Fibroblast of the aortic adventitia (primary cell): ENCODE measurements around the gene PCSK5. TPM values are rescaled to one million over a fixed set of nuclear protein-coding genes. Genes with fewer than 3 reads are reported as not detected.
"Not testable (repeated sequence)": the region's sequence is repeated elsewhere in the genome, so short reads cannot be mapped to it uniquely, and the experiment has no call there.

Experiments
- DNase-seq: peaks from one replicate; pipeline ENCODE4 v3.0.0-alpha.2; 2010; ENCODE audit warnings: low read depth
- H3K4me3 ChIP-seq: 2 replicates; pipeline ENCODE4 v1.5.1; 2011; ENCODE audit warnings: low read depth, mild to moderate bottlenecking, control low read depth, low read length, moderate library complexity
- total RNA-seq: library from RNA; depleted of rRNA; stranded (reverse); fragments of >200 nt; gene quantifications from 2 replicates; pipeline ENCODE4 v1.2.3, GENCODE V29; 2012; ENCODE audit warnings: low replicate concordance
- TF ChIP-seq, protein P1 (sequence below): IDR thresholded peaks from 2 replicates; pipeline ENCODE4 v1.5.1; 2011; ENCODE audit warnings: mild to moderate bottlenecking, low read length, control low read depth, inconsistent platforms; ENCODE audit not compliant: insufficient read depth

Gene PCSK5
- total RNA-seq, 1 donor = 3.6 TPM

DNA sequence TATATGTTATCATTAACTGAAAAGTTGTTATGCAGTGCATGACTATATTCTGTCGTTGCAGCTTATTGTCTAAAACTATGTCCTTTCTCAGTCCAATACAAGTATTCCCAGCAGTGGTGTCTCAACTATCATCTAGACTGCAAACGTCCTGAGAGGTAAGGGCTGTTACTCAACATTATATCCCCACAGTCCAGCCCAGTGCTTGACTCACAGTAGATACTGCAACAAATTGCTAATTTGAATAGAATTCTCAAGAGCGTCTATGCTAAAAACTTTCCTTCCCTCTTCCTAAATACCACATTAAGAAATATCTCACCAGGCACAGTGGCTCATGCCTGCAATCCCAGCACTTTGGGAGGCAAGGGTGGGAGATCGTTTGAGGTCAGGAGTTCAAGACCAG, 37.7 kb upstream of the PCSK5 start:
- TF ChIP-seq, protein P1, sequence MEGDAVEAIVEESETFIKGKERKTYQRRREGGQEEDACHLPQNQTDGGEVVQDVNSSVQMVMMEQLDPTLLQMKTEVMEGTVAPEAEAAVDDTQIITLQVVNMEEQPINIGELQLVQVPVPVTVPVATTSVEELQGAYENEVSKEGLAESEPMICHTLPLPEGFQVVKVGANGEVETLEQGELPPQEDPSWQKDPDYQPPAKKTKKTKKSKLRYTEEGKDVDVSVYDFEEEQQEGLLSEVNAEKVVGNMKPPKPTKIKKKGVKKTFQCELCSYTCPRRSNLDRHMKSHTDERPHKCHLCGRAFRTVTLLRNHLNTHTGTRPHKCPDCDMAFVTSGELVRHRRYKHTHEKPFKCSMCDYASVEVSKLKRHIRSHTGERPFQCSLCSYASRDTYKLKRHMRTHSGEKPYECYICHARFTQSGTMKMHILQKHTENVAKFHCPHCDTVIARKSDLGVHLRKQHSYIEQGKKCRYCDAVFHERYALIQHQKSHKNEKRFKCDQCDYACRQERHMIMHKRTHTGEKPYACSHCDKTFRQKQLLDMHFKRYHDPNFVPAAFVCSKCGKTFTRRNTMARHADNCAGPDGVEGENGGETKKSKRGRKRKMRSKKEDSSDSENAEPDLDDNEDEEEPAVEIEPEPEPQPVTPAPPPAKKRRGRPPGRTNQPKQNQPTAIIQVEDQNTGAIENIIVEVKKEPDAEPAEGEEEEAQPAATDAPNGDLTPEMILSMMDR = no peak
- DNase-seq = no peak
- no peak overlapping the region for H3K4me3 ChIP-seq

DNA sequence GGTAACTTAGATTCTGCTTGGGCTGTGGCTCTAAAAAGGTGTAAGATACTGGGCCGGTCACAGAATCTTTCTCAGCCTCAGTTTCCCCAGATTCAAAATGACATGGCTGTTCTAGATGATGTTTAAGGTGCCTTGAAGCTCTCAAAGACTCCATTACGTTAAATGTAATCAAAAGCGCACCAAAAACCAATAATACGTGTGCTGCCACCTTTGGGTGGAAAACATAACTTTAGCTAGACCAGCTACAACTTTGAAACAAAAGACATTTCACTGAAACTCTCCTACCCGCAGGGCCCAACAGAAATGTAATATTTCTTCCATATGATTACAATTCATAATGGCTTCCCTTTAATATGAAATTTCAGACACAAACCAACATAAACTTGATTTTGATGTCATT, 35.0 kb upstream of the PCSK5 start:
- peak; percentile 30 for DNase-seq
- no peak overlapping the region for H3K4me3 ChIP-seq
- TF ChIP-seq, protein P1 = peak; percentile 39

DNA sequence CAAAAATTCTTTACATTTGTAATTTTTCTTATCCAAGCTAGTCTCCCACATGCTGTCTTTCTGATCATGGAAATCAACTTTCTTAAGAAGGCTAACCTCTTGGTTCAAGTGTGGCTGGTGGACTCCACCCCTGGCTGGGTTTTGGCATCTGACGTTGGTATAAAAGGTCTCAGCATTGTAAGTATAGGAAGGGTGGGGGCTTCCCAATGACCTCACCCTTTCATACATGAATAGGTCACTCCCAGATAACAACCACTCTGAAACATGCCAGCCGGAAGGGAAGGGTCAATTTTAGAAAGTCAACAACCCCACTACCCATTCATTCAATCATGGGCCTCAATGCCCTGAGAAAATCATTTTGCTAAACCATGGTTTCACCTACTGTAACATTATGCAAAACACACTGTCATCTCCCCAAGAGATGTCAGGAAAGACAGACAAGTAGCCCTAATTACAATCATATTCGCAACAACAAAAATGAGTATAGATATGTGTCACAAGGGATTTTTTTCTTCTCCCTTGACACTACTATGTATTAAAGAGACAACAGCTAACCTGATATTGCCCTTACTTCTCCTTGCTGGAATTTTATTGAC, 31.9 kb upstream of the PCSK5 start:
- DNase-seq = no peak
- TF ChIP-seq, protein P1 = no peak
- H3K4me3 ChIP-seq = no peak overlapping the region

DNA sequence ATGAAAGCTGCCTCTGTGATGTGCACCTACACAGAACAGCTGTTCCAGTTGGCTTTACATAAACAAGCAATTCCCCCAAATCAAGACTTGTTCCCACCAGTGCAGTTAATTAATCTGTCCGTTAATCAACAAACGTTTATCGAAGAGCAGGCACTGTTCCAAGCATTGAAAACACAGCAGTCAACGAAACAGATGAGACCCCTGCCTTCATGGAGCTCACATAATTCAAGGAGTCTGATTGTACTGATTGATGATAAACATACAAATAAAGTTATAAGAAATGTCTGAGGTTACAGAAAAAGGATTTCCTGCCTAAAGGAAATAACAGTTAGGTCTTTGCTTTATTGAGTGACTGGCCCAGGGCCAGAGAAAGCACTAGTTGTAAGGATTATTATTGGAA, 26.2 kb upstream of the PCSK5 start:
- no peak overlapping the region for H3K4me3 ChIP-seq
- DNase-seq = no peak
- TF ChIP-seq, protein P1 = no peak

DNA sequence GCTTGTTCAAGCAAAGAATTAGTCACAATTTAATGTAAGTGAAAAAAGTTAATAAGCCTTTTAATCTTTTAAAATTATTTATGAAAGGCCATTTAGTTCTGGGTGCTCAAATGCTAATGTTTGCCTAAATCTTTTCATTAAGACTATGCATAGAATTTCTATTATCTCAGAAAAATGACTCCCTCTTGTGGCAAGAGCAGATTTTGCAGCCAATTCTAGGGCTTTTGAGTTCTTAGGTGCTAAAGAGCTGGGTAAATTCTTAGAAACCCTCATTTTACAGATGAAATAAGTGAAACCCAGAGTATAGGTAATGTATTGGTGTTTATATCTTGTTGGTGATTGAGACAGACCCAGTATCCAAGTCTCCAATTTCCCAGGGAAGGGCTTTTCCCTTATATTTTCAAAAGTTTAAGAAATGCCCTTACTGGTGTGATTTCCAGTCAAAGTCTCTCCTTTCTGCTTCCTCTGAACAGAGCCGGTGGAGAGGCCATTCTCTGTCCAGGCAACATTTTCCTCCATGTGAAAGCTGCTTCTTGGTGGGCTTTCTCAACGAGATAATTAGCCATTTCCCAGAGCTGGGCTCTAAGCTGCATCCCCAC, 24.1 kb upstream of the PCSK5 start:
- TF ChIP-seq, protein P1 = peak; percentile 80
- peak; percentile 71 for DNase-seq
- H3K4me3 ChIP-seq = no peak overlapping the region

DNA sequence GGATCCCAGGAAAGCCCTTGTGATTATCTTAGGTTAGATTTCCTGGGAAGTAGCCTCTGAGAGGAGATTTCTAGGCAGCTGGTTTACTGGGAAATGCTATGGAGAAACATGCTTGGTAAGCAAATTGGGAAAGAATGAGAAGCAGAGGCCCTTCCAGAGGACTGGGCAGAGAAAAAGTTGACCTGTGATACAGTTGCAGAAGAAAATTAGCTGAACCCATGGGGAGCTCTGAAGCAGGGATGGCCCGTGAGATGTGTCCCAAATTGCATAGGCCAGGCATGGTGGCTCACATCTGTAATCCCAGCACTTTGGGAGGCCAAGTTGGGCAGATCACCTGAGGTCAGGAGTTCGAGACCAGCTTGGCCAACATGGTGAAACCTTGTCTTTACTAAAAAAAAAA, 21.9 kb upstream of the PCSK5 start:
- not testable (repeated sequence) for DNase-seq, H3K4me3 ChIP-seq

DNA sequence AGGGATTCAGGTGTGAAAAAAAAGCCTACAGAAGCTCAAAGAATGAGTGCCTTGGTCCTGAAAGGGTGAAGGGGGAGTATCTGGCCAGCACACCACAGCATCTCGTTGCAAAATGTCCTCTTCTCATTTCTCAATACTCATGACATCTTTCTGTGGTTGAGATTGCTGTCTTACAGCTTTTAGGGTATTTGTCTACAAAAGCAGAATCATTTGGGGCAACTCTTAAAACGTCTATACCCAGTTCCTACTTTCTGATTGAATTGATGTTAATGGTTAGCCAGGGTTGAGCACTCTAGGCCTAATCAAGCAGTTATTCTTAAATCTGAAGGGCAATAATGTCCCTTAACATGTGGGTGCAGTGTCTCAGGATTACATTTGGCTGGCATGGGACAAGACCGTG, 21.2 kb upstream of the PCSK5 start:
- no peak for DNase-seq
- TF ChIP-seq, protein P1 = no peak
- H3K4me3 ChIP-seq = no peak overlapping the region
